Measurements from ENCODE around the gene TACSTD2. TPM values are rescaled to one million over a fixed set of nuclear protein-coding genes. Genes with fewer than 3 reads are reported as not detected.
A peak's percentile ranks its signal among the peaks of the same experiment; 100 is the strongest.
"Not testable (repeated sequence)": the region's sequence is repeated elsewhere in the genome, so short reads cannot be mapped to it uniquely, and the experiment has no call there.

Gene TACSTD2
- 5.1 and 17.1 TPM in 2 replicates for total RNA-seq

GRCh38 chr1:58576727-58577653 is at the start of gene TACSTD2:
Gene TACSTD2, minus strand, starts transcription at chr1:58577252. Its CDS starts 96 bp downstream, at chr1:58577156.
- peak in 1 of 2 donors; percentile 63 for DNase-seq (ENCODE audit: low read depth in 2 of 2)

- no peak for DNase-seq (ENCODE audit: low read depth in 2 of 2)
Observed at GRCh38 chr1:58626293-58626692, 49.2 kb upstream of the TACSTD2 start.

GRCh38 chr1:58623259-58623658 is 46.2 kb upstream of the TACSTD2 start:
- DNase-seq (ENCODE audit: low read depth in 2 of 2), result not testable (repeated sequence)

- DNase-seq (ENCODE audit: low read depth in 2 of 2), result no peak
Observed at GRCh38 chr1:58622571-58622970, 45.5 kb upstream of the TACSTD2 start.

GRCh38 chr1:58621391-58621790 is 44.3 kb upstream of the TACSTD2 start:
- no peak for DNase-seq (ENCODE audit: low read depth in 2 of 2)

GRCh38 chr1:58620926-58621325 is 43.9 kb upstream of the TACSTD2 start:
- peak in 1 of 2 donors; percentile 25 for DNase-seq (ENCODE audit: low read depth in 2 of 2)

GRCh38 chr1:58620259-58620658 is 43.2 kb upstream of the TACSTD2 start:
- DNase-seq (ENCODE audit: low read depth in 2 of 2), result no peak

GRCh38 chr1:58619286-58620054 is 42.4 kb upstream of the TACSTD2 start:
- DNase-seq (ENCODE audit: low read depth in 2 of 2), result peak in 1 of 2 donors; percentile 68

GRCh38 chr1:58618303-58618702 is 41.3 kb upstream of the TACSTD2 start:
- peak; percentile 68 to 96 for DNase-seq (ENCODE audit: low read depth in 2 of 2)

GRCh38 chr1:58611861-58612385 is 34.9 kb upstream of the TACSTD2 start:
- no peak for DNase-seq (ENCODE audit: low read depth in 2 of 2)

- DNase-seq (ENCODE audit: low read depth in 2 of 2), result no peak
Observed at GRCh38 chr1:58608945-58609344, 31.9 kb upstream of the TACSTD2 start.

- no peak for DNase-seq (ENCODE audit: low read depth in 2 of 2)
Observed at GRCh38 chr1:58608297-58608696, 31.2 kb upstream of the TACSTD2 start.

GRCh38 chr1:58607391-58607790 is 30.3 kb upstream of the TACSTD2 start:
- DNase-seq (ENCODE audit: low read depth in 2 of 2), result no peak

- not testable (repeated sequence) for DNase-seq (ENCODE audit: low read depth in 2 of 2)
Observed at GRCh38 chr1:58601921-58602320, 24.9 kb upstream of the TACSTD2 start.

GRCh38 chr1:58597996-58598395 is 20.9 kb upstream of the TACSTD2 start:
- no peak for DNase-seq (ENCODE audit: low read depth in 2 of 2)

- DNase-seq (ENCODE audit: low read depth in 2 of 2), result no peak
Observed at GRCh38 chr1:58597076-58597475, 20.0 kb upstream of the TACSTD2 start.

GRCh38 chr1:58596631-58597052 is 19.6 kb upstream of the TACSTD2 start:
- DNase-seq (ENCODE audit: low read depth in 2 of 2), result no peak

GRCh38 chr1:58594546-58594945 is 17.5 kb upstream of the TACSTD2 start:
- DNase-seq (ENCODE audit: low read depth in 2 of 2), result no peak

- peak; percentile 31 to 96 for DNase-seq (ENCODE audit: low read depth in 2 of 2)
Observed at GRCh38 chr1:58592522-58593134, 15.6 kb upstream of the TACSTD2 start.

GRCh38 chr1:58591806-58592205 is 14.8 kb upstream of the TACSTD2 start:
- no peak for DNase-seq (ENCODE audit: low read depth in 2 of 2)

- no peak for DNase-seq (ENCODE audit: low read depth in 2 of 2)
Observed at GRCh38 chr1:58590019-58590418, 13.0 kb upstream of the TACSTD2 start.

GRCh38 chr1:58588396-58588795 is 11.3 kb upstream of the TACSTD2 start:
- DNase-seq (ENCODE audit: low read depth in 2 of 2), result no peak
